Suprapubic skin (tissue), 3 donors: ENCODE results near the gene ABCC8.

Experiments
- POLR2A ChIP-seq, 2 donors: fragments of 450-650 bp; IDR thresholded peaks; one replicate each; pipeline ENCODE4 v1.6.1; 2017; ENCODE audit warnings: antibody characterized with exemption in 2 of 2, mild to moderate bottlenecking in 2 of 2, moderate library complexity in 2 of 2
- TF ChIP-seq, protein P1 (sequence below), 2 donors: fragments of 200-600 bp in 1 of 2; fragments of 450-650 bp in 1 of 2; sonication (generic) in 1 of 2; IDR thresholded peaks; one replicate each; pipeline ENCODE4 v1.5.1; 2016 to 2019; ENCODE audit warnings: antibody characterized with exemption in 2 of 2, mild to moderate bottlenecking in 1 of 2, moderate library complexity in 1 of 2

DNA sequence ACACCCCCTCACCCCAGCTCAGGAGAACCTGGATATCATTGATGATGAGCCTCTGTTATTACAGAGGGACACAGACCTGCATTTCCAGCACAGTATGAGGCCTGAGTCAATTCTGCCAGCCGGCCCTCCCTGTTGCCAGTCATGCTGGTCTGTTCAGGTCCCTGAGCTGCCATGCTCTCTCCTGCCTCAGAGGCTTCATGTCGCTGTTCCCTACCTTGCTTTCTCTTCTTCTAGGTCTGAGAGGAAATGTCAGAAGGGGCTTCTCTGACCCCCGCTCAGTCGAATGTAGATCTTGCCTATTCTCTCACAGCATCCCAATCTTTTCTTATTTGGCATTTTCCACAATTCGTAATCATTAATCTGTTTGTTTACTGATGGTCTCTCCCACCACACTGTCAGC is 21.8 kb upstream of the ABCC8 start:
- TF ChIP-seq POLR2A (IDR thresholded peaks at IDR 0.05) = no peak
- TF ChIP-seq, protein P1, sequence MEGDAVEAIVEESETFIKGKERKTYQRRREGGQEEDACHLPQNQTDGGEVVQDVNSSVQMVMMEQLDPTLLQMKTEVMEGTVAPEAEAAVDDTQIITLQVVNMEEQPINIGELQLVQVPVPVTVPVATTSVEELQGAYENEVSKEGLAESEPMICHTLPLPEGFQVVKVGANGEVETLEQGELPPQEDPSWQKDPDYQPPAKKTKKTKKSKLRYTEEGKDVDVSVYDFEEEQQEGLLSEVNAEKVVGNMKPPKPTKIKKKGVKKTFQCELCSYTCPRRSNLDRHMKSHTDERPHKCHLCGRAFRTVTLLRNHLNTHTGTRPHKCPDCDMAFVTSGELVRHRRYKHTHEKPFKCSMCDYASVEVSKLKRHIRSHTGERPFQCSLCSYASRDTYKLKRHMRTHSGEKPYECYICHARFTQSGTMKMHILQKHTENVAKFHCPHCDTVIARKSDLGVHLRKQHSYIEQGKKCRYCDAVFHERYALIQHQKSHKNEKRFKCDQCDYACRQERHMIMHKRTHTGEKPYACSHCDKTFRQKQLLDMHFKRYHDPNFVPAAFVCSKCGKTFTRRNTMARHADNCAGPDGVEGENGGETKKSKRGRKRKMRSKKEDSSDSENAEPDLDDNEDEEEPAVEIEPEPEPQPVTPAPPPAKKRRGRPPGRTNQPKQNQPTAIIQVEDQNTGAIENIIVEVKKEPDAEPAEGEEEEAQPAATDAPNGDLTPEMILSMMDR (IDR thresholded peaks at IDR 0.05) = no peak
